ENCODE results near the gene HOXC13.

The HOXC13 gene

DNA sequence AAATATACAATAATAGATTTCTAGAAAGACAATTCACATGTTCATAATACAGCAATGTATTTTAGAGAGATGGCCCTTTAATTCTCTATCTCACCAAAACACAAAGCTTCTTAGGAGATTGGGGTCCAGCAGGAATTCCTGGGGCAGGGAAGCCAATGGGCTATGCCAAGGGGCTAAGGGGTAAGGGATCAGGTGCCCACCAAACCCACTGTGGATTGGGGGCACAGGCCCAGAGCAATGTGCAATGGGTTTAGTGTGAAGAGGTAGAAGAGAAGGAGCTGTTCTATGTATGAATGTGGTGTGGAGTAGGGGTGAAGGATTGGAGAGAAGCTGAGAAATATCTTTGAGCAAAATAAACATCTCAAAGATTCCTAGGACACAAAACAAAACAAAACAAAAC is 2.6 kb downstream of the HOXC13 start:
- no peak overlapping the region for H3K9ac ChIP-seq (ENCODE audit: low read length)
- H3K9me3 ChIP-seq (ENCODE audit: control insufficient read depth, insufficient read depth, low read depth, low read length) = no peaks in the 10 kb centered on the region
- no peak overlapping the region for H3K27ac ChIP-seq (ENCODE audit: low read depth, low read length)
- no peaks in the 10 kb centered on the region for H3K36me3 ChIP-seq (ENCODE audit: control insufficient read depth, insufficient read depth, low read length)
- H3K4me1 ChIP-seq (ENCODE audit: control insufficient read depth, insufficient read depth, low read length) = no peaks in the 10 kb centered on the region
- no peak overlapping the region for H3K4me3 ChIP-seq (ENCODE audit: low read depth, low read length)
- peaks cover 100% of the 10 kb centered on the region for H3K27me3 ChIP-seq (ENCODE audit: control insufficient read depth, insufficient read depth, low read length)

DNA sequence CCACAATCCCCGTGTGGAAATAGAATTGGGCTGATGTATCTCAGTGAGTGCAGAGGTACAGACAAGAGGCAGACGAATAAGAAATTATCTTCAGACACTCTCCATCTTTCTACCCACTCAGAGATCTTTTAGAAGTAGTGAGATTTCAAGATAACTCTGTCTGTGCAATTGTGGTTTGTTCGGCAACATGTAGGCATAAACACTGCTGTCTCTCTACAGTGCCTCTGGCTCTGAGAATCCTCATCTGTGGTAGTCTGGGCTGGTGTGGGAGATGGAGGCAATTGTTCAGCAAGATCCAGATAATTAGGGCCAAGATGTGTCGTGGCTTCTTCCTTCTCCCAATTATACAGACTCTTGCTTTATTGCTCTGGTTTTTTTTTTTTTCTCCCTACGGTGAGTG is 3.1 kb downstream of the HOXC13 start:
- Histone ChIP-seq H3K27me3 (ENCODE audit: control insufficient read depth, insufficient read depth, low read length) (peaks cover 100% of the 10 kb centered on the region), H3K4me1 (ENCODE audit: control insufficient read depth, insufficient read depth, low read length) (no peaks in the 10 kb centered on the region), H3K36me3 (ENCODE audit: control insufficient read depth, insufficient read depth, low read length) (no peaks in the 10 kb centered on the region), H3K9me3 (ENCODE audit: control insufficient read depth, insufficient read depth, low read depth, low read length) (no peaks in the 10 kb centered on the region), H3K9ac (ENCODE audit: low read length) (no peak overlapping the region), H3K4me3 (ENCODE audit: low read depth, low read length) (no peak overlapping the region), H3K27ac (ENCODE audit: low read depth, low read length) (no peak overlapping the region)

DNA sequence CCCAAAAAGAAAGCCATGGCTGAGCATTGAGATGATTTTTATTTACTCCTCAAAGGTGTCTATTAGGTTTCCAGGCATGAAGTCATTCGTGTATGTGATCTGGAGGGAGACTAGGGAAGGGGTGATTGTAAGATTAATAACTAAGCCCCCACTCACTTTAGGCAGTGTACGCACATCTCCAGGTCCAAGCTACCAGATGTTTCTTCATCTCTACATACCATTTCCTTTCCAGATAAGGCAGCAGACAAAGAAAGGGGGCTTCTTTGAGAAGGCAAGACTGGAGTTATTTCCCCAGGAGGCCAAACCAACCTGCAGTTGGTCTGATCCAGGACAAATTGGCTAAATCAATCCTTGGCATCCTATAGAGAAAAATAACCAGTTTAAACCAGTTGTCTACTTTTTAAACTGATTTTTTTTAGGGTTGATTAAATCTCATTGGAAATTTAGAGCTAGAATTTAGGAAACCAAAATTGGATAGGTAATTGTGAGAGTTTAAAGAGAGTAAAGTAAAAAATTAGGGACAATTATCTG is 3.9 kb downstream of the HOXC13 start:
- Histone ChIP-seq H3K4me1 (ENCODE audit: control insufficient read depth, insufficient read depth, low read length) (no peaks in the 10 kb centered on the region), H3K36me3 (ENCODE audit: control insufficient read depth, insufficient read depth, low read length) (no peaks in the 10 kb centered on the region), H3K9me3 (ENCODE audit: control insufficient read depth, insufficient read depth, low read depth, low read length) (no peaks in the 10 kb centered on the region), H3K27ac (ENCODE audit: low read depth, low read length) (no peak overlapping the region), H3K27me3 (ENCODE audit: control insufficient read depth, insufficient read depth, low read length) (peaks cover 100% of the 10 kb centered on the region), H3K4me3 (ENCODE audit: low read depth, low read length) (no peak overlapping the region), H3K9ac (ENCODE audit: low read length) (no peak overlapping the region)

DNA sequence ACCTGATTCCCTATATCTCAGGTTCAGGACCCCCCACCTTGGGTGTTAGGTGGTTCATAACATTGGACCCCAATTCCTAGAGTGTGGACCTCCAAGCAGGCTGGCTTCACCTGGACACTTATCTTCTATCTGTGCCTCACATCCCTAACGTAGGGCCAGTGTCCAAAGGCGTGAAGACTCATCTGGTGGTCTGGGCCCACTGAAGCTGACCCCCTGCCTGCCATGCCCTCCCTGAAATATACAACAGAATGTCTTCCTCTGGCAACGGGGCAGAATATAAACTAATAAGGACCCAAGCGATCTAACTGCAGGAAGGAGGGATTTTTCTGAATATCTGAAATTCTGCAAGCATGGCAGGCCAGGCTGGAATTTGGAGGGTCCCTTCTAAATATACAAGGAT is 5.6 kb downstream of the HOXC13 start:
- Histone ChIP-seq H3K9ac (ENCODE audit: low read length) (no peak overlapping the region), H3K27me3 (ENCODE audit: control insufficient read depth, insufficient read depth, low read length) (peaks cover 100% of the 10 kb centered on the region), H3K9me3 (ENCODE audit: control insufficient read depth, insufficient read depth, low read depth, low read length) (no peaks in the 10 kb centered on the region), H3K4me3 (ENCODE audit: low read depth, low read length) (no peak overlapping the region), H3K4me1 (ENCODE audit: control insufficient read depth, insufficient read depth, low read length) (no peaks in the 10 kb centered on the region), H3K27ac (ENCODE audit: low read depth, low read length) (no peak overlapping the region), H3K36me3 (ENCODE audit: control insufficient read depth, insufficient read depth, low read length) (no peaks in the 10 kb centered on the region)

DNA sequence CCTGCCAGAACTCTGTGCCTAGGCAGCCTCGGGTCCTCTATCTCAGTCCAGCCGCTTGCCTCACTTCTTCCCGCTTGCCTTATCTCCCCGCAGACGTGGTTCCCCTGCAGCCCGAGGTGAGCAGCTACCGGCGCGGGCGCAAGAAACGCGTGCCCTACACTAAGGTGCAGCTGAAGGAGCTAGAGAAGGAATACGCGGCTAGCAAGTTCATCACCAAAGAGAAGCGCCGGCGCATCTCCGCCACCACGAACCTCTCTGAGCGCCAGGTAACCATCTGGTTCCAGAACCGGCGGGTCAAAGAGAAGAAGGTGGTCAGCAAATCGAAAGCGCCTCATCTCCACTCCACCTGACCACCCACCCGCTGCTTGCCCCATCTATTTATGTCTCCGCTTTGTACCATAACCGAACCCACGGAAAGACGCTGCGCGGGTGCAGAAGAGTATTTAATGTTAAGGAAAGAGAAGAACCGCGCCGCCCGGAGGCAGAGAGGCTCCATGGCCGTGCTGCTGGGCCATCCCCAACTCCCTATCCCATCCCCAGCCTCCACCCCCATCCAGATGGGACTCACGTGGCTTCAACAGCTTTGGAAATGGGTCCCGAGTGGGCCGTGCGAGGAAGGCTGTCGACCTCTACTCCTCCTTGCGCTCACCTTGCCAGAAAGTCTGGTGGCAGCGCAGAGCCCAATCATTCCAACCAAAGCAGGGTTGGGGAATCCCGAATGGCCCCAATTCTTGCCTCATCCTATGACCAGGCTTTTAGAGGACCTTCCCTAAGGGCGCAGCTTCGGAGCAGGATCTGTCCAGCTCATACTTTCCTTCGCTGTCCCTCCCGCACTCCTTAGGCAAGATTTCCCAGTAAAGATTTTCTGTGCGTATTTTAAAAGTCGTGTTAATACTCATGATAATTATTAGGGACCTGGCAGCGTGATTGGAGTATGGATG is 6.5 kb downstream of the HOXC13 start:
- no peaks in the 10 kb centered on the region for H3K36me3 ChIP-seq (ENCODE audit: control insufficient read depth, insufficient read depth, low read length)
- H3K4me3 ChIP-seq (ENCODE audit: low read depth, low read length) = no peak overlapping the region
- H3K4me1 ChIP-seq (ENCODE audit: control insufficient read depth, insufficient read depth, low read length) = 0 out of 2 replicates have a peak, but pooled peaks cover 3% of the 10 kb centered on the region
- H3K27ac ChIP-seq (ENCODE audit: low read depth, low read length) = no peak overlapping the region
- no peaks in the 10 kb centered on the region for H3K9me3 ChIP-seq (ENCODE audit: control insufficient read depth, insufficient read depth, low read depth, low read length)
- no peak overlapping the region for H3K9ac ChIP-seq (ENCODE audit: low read length)
- H3K27me3 ChIP-seq (ENCODE audit: control insufficient read depth, insufficient read depth, low read length) = peaks cover 100% of the 10 kb centered on the region

DNA sequence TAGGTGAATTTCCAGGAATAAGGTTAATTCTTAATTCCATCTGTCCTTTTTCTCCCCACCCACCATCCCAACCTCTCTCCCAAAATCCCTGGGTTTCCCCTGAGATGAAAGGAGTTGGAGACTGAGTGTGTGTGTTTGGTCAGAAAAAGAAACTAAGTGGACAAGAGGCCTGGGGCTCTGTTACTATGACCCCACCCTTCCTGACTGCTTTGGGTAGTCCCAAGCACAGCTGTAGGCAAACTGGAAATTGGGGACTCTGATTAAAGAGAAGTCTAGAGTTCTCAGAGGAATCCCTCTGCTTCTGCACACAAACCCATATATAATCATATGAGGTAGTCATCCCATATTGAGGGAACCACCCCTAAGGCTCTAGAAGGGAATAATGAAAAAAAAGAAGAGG is 9.1 kb downstream of the HOXC13 start:
- no peaks in the 10 kb centered on the region for H3K9me3 ChIP-seq (ENCODE audit: control insufficient read depth, insufficient read depth, low read depth, low read length)
- H3K27me3 ChIP-seq (ENCODE audit: control insufficient read depth, insufficient read depth, low read length) = peaks cover 100% of the 10 kb centered on the region

DNA sequence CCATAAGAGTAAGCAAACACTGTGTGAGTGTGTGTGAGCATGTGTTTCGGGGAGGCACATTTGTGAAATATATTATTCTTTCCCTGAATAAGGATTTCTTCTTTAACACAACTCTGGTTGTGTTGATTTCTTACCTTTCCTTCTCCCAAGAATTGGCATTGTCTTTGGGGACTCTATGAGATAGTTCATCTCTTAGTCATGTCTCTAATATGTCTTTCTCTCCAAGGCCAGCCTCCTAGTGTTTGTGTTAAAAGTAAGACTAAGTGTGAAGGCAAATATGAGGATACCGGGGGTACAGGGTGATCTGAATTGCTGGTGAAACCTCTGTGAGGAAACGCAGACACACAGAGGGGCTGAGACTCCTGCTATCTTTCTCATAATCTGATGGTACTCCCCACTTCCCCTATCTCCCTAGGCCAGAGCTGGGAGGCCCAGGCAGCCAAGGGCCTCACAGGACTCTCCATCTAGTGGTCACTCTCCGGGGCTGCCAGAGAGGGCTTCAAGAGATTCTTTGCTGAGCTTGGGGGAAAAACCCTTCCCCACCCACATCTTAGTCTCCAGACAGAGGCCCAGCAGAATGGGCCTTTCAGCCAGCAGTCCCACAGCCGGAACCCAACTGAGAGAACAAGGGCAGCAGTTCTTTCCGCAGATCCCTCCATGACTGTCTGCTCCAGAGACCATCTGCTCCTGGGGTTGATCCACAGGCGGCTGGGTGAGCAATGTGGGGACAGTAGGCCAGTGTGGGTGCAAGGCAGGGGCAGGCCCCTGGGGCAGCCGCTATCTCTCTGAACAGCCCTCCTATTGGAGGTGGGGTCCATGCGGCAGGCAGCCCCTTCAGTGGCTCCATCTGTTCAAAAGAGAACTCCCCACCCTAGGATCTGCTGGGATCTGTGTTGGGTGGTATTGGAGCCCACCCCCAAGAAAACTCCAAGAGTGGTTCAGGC is 10.3 kb downstream of the HOXC13 start:
- H3K9ac ChIP-seq (ENCODE audit: low read length) = no peak overlapping the region
- no peaks in the 10 kb centered on the region for H3K9me3 ChIP-seq (ENCODE audit: control insufficient read depth, insufficient read depth, low read depth, low read length)
- no peak overlapping the region for H3K4me3 ChIP-seq (ENCODE audit: low read depth, low read length)
- no peak overlapping the region for H3K27ac ChIP-seq (ENCODE audit: low read depth, low read length)
- H3K36me3 ChIP-seq (ENCODE audit: control insufficient read depth, insufficient read depth, low read length) = no peaks in the 10 kb centered on the region
- peaks cover 100% of the 10 kb centered on the region for H3K27me3 ChIP-seq (ENCODE audit: control insufficient read depth, insufficient read depth, low read length)
- peaks cover 3% of the 10 kb centered on the region; the same call in 1 of the 2 replicates for H3K4me1 ChIP-seq (ENCODE audit: control insufficient read depth, insufficient read depth, low read length)

More for the DNA sequence above, 9.1 kb downstream of the HOXC13 start:
- Histone ChIP-seq H3K4me3 (ENCODE audit: low read depth, low read length) (no peak overlapping the region), H3K9ac (ENCODE audit: low read length) (no peak overlapping the region), H3K36me3 (ENCODE audit: control insufficient read depth, insufficient read depth, low read length) (no peaks in the 10 kb centered on the region), H3K4me1 (ENCODE audit: control insufficient read depth, insufficient read depth, low read length) (0 out of 2 replicates have a peak, but pooled peaks cover 3% of the 10 kb centered on the region), H3K27ac (ENCODE audit: low read depth, low read length) (no peak overlapping the region)

DNA sequence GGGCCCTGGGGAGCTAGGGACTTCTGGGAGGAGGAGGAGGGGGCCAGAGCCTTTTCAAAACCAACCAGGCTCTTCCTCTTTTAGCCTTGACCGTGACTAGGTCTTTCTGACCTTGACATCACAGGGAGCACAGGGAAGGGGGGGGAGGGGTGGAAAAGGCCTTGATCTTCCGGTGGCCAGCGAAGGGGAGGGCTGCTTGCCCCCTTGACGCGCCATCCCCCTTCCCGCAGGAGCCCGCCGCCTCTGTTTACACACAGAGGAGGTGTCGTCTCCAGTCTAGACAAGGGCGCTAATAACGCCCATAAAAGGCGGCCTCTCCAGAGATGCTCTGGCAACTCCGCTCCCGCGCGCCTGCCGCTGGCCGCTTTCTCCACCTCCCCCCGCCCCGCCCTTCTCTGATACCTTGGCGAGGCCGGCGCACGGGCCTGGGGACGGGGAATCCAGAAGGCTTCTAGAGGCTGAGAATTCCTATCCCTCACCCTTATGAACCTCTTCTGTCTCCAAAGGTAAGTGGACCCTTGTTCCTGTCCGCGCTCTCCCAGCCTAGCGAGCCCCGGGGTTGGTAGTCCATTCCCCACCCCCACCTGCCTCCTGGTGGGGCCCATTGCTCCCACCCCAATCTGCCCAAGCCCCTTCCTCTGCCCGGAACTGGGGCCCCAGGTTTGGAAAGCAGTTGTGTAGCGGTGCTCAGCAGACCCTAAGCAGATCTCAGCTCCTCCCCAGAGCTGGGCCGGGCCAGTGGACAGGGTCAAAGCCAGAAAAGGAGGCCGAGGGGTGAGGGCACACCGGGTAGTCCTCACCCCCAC is 11.2 kb downstream of the HOXC13 start:
- H3K27me3 ChIP-seq (ENCODE audit: control insufficient read depth, insufficient read depth, low read length) = peaks cover 100% of the 10 kb centered on the region
- H3K27ac ChIP-seq (ENCODE audit: low read depth, low read length) = no peak overlapping the region
- H3K4me3 ChIP-seq (ENCODE audit: low read depth, low read length) = no peak overlapping the region
- H3K9me3 ChIP-seq (ENCODE audit: control insufficient read depth, insufficient read depth, low read depth, low read length) = no peaks in the 10 kb centered on the region
- H3K36me3 ChIP-seq (ENCODE audit: control insufficient read depth, insufficient read depth, low read length) = no peaks in the 10 kb centered on the region
- no peak overlapping the region for H3K9ac ChIP-seq (ENCODE audit: low read length)
- peaks cover 3% of the 10 kb centered on the region; the same call in 1 of the 2 replicates for H3K4me1 ChIP-seq (ENCODE audit: control insufficient read depth, insufficient read depth, low read length)

DNA sequence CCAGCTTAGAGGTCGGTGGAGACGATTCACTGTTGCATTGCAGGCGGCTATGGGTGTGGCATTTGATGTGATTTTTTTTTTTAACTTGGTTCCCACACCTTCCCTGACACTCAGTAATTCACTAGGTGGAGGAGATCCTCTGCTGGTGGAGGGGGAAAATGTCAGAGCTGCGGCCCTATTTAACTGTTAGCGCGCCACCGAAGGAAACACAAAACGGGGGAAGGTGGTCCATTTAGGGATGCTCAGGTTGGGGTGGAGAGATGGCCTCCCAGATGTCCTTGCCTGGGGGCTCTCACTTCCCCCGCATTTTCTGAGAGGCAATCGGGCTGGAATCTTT is 11.8 kb downstream of the HOXC13 start:
- H3K4me1 ChIP-seq (ENCODE audit: control insufficient read depth, insufficient read depth, low read length) = peaks cover 3% of the 10 kb centered on the region; the same call in 1 of the 2 replicates
- peaks cover 100% of the 10 kb centered on the region for H3K27me3 ChIP-seq (ENCODE audit: control insufficient read depth, insufficient read depth, low read length)
- no peak overlapping the region for H3K27ac ChIP-seq (ENCODE audit: low read depth, low read length)
- no peaks in the 10 kb centered on the region for H3K36me3 ChIP-seq (ENCODE audit: control insufficient read depth, insufficient read depth, low read length)
- H3K9me3 ChIP-seq (ENCODE audit: control insufficient read depth, insufficient read depth, low read depth, low read length) = no peaks in the 10 kb centered on the region
- H3K4me3 ChIP-seq (ENCODE audit: low read depth, low read length) = no peak overlapping the region
- H3K9ac ChIP-seq (ENCODE audit: low read length) = no peak overlapping the region

DNA sequence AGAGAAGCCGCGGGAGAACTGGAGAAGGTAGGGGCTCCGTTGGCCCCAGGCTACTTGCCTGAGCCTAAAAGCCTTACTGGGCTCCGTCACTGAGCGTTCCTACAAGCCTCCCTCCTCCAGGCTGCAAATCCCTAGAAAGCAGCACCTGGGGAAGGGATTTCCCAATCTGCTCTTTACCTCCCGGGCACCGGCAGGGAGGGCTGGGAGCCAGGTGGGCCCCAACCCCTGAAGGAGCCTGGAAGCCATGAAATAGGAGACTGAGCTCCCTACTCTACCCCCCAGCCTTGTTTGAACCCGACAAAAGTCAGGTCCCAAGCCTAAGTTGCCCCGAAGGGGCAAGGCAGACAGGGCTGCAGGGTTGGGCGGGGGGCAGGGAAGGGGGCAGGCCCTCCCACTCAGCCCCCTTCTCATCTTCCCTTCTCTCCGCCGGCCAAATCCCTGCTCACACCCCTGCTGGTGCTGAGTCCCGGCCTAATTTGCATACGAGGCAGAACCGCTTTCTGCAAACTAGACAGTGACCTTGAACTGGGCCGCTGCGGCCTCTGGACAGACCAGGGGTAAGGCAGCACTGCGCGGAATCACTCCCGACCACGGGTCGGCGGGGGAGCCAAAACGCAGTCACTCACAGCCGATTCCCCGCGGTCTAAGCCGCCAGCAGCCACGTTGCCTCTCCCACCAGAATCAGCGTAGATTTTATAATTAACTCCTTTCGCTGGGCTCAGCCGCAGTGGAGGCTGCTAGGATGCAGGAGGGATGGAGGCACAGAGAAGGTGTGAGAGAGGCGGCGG is 12.4 kb downstream of the HOXC13 start:
- no peaks in the 10 kb centered on the region for H3K9me3 ChIP-seq (ENCODE audit: control insufficient read depth, insufficient read depth, low read depth, low read length)
- peaks cover 100% of the 10 kb centered on the region for H3K27me3 ChIP-seq (ENCODE audit: control insufficient read depth, insufficient read depth, low read length)
- H3K4me3 ChIP-seq (ENCODE audit: low read depth, low read length) = no peak overlapping the region
- peaks cover 3% of the 10 kb centered on the region; the same call in 1 of the 2 replicates for H3K4me1 ChIP-seq (ENCODE audit: control insufficient read depth, insufficient read depth, low read length)
- no peaks in the 10 kb centered on the region for H3K36me3 ChIP-seq (ENCODE audit: control insufficient read depth, insufficient read depth, low read length)
- H3K9ac ChIP-seq (ENCODE audit: low read length) = no peak overlapping the region
- H3K27ac ChIP-seq (ENCODE audit: low read depth, low read length) = no peak overlapping the region
